ENCODE measurements around the gene WNT11.

The WNT11 gene

DNA sequence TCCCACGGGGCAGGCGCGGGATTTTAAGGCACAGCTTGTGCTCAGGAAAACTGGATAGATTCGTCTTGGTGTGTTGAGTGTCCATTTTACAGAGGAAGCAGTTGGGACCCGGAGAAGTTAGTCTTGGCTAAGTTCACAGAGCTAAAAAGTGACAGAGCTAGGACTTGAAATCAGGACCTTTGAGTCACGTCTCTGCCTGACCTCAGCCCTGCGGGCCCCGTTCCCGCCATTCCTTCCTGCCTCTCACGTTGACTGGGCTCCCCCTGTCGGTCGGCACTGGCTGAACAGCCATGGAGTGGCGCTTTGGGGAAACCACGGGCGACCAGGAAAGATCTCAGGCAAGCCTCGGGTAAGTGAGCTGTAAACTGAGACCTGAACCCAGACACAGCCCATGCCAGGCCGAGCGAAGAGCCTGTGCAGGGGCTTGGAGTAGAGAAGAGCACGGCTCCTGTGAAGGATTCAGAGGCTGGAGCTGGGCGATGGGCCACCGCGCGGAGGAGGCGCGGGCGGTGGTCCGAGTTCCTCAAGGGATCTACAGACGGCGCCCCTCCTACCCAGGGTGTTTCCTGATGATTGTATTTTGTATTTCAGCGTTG is 54.1 kb downstream of the WNT11 start:
- DNase-seq = peak; percentile 73

- DNase-seq = no peak
These were observed 54.7 kb downstream of the WNT11 start for GRCh38 chr11:76151556-76152085.

DNA sequence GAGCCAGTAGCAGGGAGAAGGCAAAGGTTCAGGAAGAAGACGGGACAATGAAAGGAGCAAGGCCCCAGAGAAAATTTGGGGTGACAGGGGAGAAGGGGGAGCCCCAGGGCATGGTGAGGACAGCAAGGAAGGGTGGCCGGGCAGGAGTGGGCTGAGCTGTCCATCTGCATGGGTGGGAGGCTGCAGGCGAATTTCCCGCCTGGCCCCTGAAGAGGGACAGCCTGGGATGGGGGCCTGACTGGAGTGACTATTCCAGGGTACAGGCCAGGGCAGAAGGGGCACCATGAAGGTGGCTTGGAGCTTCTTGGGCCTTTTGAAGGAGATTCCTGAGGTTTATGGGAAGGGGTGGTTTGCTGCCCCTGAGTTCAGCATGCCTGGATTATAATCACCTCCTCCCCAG is 56.2 kb downstream of the WNT11 start:
- DNase-seq = no peak

GRCh38 chr11:76149713-76150112 is 56.6 kb downstream of the WNT11 start:
- no peak for DNase-seq

DNA sequence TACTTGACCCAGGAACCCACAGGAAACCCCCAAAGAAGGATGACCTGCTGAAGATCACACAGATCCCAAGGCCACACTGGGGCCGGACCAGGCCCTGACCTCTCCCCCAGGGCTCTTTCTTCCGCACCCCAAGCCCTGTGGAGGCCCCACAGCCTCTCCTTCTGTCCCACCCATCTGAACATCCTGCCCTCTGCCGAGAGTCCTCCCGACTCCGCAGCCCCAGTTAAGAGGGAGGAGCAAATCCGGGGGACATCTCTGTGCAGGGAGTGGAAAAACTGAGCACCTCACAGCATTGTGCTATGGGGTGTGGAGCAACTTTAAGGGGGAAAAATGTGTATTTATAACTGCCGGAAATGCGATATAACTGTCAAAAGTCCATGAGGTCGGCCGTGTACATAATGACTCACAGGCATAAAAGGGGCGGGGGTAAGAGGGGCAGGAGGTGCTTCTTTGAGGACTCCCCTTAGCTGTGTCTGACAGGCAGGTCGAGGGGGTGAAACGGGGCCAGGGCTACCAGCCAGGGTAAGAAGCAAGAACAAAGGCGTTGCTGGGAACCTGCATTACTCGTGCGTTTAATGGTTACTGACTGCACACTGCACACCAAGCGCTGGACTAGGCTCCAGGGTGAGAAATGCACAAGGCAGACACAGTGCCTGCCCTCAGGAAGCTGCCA is 57.2 kb downstream of the WNT11 start:
- DNase-seq = no peak

DNA sequence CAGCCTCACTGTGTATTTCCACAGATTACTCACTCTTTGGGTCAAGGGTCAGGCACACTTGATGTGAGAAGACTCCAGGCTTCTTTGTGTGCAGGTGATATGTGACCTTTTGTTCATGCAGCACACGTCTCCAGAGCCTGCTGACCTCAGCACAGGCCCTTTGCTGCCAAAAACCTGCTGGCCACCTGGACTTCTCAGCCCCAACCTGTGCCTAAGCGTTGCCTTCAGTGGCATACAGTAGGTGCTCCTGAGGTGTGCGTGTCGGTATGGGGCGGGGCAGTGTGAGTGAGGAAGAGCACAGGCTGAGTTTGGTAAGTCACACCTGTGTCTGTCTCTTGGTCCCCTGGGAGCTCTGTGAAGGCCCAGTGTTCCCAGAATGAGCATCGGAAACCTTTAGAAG is 58.1 kb downstream of the WNT11 start:
- DNase-seq = no peak

DNA sequence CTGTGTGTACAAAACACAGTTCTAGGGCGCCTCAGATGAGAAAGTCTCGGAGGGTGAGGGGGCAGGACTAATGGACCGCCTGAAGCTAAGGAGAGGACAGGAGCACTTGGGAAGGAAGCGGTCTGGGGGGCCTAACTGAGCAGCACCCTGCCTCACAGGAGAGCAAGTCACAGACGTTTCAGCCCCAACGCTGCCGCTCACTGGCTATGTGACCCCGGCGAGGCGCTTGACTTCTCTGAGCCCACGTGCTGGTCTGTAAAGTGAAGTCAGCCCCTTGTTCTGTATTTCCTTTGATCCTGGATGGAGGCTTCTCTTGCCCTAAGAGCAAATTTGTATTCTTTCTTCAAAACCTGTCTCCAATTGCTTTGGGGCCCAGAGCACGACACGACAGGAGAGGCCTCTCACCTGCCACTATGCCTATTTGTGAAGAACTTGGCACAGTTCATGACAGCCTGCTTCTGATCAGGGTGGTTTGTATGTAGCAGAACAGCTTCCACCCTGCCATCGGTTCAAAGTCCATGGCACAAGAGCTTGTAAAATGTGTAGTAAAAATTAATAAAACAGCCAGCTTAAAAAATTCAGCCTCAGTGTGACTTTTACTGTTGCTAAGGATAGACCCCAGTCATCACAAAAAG is 59.1 kb downstream of the WNT11 start:
- no peak for DNase-seq

- no peak for DNase-seq
These were observed 63.0 kb downstream of the WNT11 start for GRCh38 chr11:76143274-76143673.

DNA sequence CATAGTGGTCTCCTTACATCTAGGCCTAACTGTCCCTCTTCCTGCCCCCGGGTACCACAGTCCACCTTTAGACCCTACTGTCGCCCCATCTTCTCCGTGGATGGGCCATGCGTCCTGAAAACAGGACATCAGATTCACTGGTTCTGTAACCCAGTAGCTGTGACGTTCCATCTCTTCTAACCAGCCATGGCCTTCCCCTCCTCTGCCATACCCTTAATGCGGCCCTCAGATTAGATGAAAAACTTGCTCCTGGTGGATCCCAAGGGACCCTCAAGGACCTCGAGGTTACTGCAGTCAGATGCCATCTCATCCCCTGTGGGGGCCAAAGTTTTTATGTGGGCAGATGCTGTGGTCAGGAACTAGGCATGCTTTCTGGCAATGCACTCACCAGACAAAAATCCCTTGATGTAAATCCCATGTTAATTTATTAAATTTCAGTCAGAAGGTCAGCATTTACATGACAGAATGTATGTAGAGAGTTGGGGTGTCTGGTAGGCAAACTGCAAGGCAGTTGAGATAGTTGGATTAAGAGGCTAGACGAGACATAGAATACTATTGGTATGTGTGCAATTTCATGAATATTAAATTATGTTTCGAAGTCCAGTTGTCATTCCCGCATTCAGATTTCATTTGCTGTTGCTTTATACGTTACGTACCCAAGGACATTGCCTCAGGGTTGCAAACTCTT is 64.3 kb downstream of the WNT11 start:
- no peak for DNase-seq

- no peak for DNase-seq
These were observed 65.3 kb downstream of the WNT11 start for GRCh38 chr11:76140912-76141574.

GRCh38 chr11:76139314-76139713 is 67.0 kb downstream of the WNT11 start:
- no peak for DNase-seq
